Mesodermal cell (in vitro differentiated cells): Measurements from ENCODE around the gene LSM12.
A peak's percentile ranks its signal among the peaks of the same experiment; 100 is the strongest.
"Not testable (repeated sequence)": the region's sequence is repeated elsewhere in the genome, so short reads cannot be mapped to it uniquely, and the experiment has no call there.

Source experiments
- H3K27ac ChIP-seq: 2 replicates; pipeline ENCODE4 v1.7.0; 2013; ENCODE audit warnings: mild to moderate bottlenecking, low read depth, low read length, moderate library complexity; ENCODE audit not compliant: severe bottlenecking
- H3K36me3 ChIP-seq: 2 replicates; pipeline ENCODE4 v1.7.1; 2013; ENCODE audit warnings: mild to moderate bottlenecking, low read length, moderate library complexity; ENCODE audit not compliant: control insufficient read depth, insufficient read depth
- H3K4me1 ChIP-seq: one replicate; pipeline ENCODE4 v1.7.1; 2013; ENCODE audit warnings: mild to moderate bottlenecking, low read length; ENCODE audit not compliant: insufficient read depth, control insufficient read depth, poor library complexity, severe bottlenecking
- H3K4me3 ChIP-seq: 2 replicates; pipeline ENCODE4 v1.7.0; 2013; ENCODE audit warnings: low read length, control low read depth, mild to moderate bottlenecking; ENCODE audit not compliant: insufficient read depth, poor library complexity, severe bottlenecking; ENCODE audit errors: extremely low read depth
- H3K9me3 ChIP-seq: 2 replicates; pipeline ENCODE4 v1.7.1; 2013; ENCODE audit warnings: mild to moderate bottlenecking, low read length, moderate library complexity; ENCODE audit not compliant: control insufficient read depth
- WGBS, 2 experiments: methylation state at CpG; one replicate each; pipeline ENCODE4 v1.1.5; 2013; ENCODE audit warnings: missing lambda C conversion rate in 2 of 2; ENCODE audit not compliant: insufficient coverage in 2 of 2; 5-methylcytosine and 5-hydroxymethylcytosine counted together

LSM12 gene

GRCh38 chr17:44108440-44109311 is 42.2 kb upstream of the LSM12 start:
- Histone ChIP-seq H3K9me3 (no peaks in the 10 kb centered on the region), H3K4me3 (no peak overlapping the region), H3K4me1 (peaks cover 80% of the 10 kb centered on the region), H3K27ac (peak overlapping the region; percentile 88), H3K36me3 (peaks cover 20% of the 10 kb centered on the region)
- 45 to 64% methylated on average over 7 to 8 of the region's 16 CpGs for WGBS, 2 experiments

- 100% methylated on average over 2 of the region's 4 CpGs for WGBS, 2 experiments
- H3K27ac ChIP-seq, result no peak overlapping the region
- H3K4me1 ChIP-seq, result peaks cover 68% of the 10 kb centered on the region
- H3K4me3 ChIP-seq, result no peak overlapping the region
- H3K36me3 ChIP-seq, result peaks cover 25% of the 10 kb centered on the region
- H3K9me3 ChIP-seq, result no peaks in the 10 kb centered on the region
Observed at GRCh38 chr17:44106801-44107200, 40.3 kb upstream of the LSM12 start.

- Histone ChIP-seq H3K4me3 (no peak overlapping the region), H3K4me1 (peaks cover 67% of the 10 kb centered on the region), H3K27ac (no peak overlapping the region), H3K9me3 (no peaks in the 10 kb centered on the region), H3K36me3 (peaks cover 25% of the 10 kb centered on the region)
- WGBS, 2 experiments, result 10 to 34% methylated on average over 2 of the region's 3 CpGs
Observed at GRCh38 chr17:44105941-44106340, 39.5 kb upstream of the LSM12 start.

DNA sequence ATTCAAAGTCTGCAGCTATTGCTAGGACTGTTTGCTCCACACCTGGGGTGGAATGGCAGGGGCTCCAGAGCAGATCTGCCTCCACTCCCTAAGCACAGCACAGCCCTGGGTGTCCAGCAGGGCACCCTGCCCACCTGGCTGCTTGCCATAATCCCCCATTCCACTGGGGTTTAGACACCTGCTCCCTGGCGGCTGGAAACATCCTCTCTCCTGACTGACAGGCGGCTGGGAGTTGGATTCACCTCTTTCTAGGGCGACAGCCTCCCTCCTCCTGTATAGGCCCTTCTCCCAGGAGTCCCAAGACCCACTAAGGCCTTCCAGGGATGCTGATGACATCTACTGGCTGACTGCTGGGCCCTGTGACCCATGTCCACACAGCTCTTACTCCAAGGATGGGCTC is 39.0 kb upstream of the LSM12 start:
- Histone ChIP-seq H3K4me3 (no peak overlapping the region), H3K36me3 (peaks cover 23% of the 10 kb centered on the region), H3K4me1 (peaks cover 62% of the 10 kb centered on the region), H3K27ac (no peak overlapping the region), H3K9me3 (no peaks in the 10 kb centered on the region)
- 79 to 84% methylated on average over 3 of the region's 3 CpGs for WGBS, 2 experiments

- H3K4me3 ChIP-seq, result no peak overlapping the region
- H3K4me1 ChIP-seq, result peaks cover 41% of the 10 kb centered on the region
- H3K27ac ChIP-seq, result no peak overlapping the region
- WGBS, 2 experiments, result 87 to 92% methylated on average over 14 to 15 of the region's 16 CpGs
- no peaks in the 10 kb centered on the region for H3K9me3 ChIP-seq
- H3K36me3 ChIP-seq, result peaks cover 28% of the 10 kb centered on the region
Observed at GRCh38 chr17:44102849-44103622, 36.6 kb upstream of the LSM12 start.

GRCh38 chr17:44101858-44102257 is 35.4 kb upstream of the LSM12 start:
- H3K9me3 ChIP-seq, H3K4me3 ChIP-seq: not testable (repeated sequence)
- peak overlapping the region; percentile 8 for H3K27ac ChIP-seq
- peaks cover 28% of the 10 kb centered on the region for H3K36me3 ChIP-seq
- WGBS, 2 experiments, result 100% methylated on average over 1 of the region's 6 CpGs
- H3K4me1 ChIP-seq, result peaks cover 41% of the 10 kb centered on the region

- 85 to 86% methylated on average over 9 to 10 of the region's 13 CpGs for WGBS, 2 experiments
- Histone ChIP-seq H3K36me3 (peaks cover 26% of the 10 kb centered on the region), H3K9me3 (no peaks in the 10 kb centered on the region), H3K4me1 (peaks cover 45% of the 10 kb centered on the region), H3K27ac (peak overlapping the region; percentile 99), H3K4me3 (no peak overlapping the region)
Observed at GRCh38 chr17:44097110-44097958, 30.9 kb upstream of the LSM12 start.

DNA sequence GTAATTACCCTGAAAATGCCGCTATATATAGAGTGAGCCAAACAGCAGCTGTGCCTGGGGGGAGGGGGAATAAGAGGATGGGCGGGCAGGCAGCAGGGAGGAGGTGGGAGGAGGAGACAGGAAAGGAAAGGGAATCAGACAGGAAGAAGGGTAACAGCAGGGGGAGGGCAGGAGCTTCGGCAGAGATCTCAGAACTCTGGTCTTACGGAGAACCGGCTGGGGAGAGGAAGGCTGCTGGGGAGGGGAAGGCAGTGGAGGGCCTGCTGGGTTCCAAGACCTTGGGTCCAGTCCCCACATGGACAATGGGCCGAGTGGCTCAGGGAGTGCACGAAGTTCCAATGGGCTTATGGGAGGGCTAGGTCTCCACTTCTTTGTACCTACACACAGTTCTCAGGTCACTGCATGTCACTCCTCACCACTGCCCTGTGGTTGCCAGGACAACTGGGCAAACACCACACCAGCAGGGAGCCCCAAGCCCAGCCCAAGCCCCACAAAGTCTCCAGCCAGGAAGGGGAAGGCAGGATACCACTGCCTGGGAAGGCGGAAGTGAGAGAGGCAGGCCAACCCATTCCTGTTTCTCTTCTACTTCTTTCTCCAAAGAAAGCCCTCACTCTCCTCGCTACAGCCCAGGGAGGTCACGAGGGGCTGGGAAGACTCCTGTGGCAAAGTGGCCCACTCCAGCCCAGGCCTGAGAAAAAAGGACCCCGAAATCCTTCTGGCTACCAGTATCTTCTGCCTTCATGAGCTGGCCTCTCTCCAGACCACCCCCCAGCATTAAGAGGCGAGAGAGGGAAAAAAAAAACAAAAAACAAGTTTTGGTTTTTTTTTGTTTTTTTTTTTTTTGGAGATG is 29.4 kb upstream of the LSM12 start:
- Histone ChIP-seq H3K36me3 (peaks cover 41% of the 10 kb centered on the region), H3K4me3 (peak overlapping the region; percentile 17), H3K4me1 (peaks cover 35% of the 10 kb centered on the region), H3K27ac (peak overlapping the region; percentile 99), H3K9me3 (no peaks in the 10 kb centered on the region)
- 2 to 6% methylated on average over 6 to 8 of the region's 12 CpGs for WGBS, 2 experiments

GRCh38 chr17:44095388-44095646 is 28.8 kb upstream of the LSM12 start:
- no peak overlapping the region for H3K4me3 ChIP-seq
- peak overlapping the region; percentile 99 for H3K27ac ChIP-seq
- WGBS, 2 experiments, result no CpG with 5 or more reads among the region's 2 CpGs

More at GRCh38 chr17:44095388-44095646, 28.8 kb upstream of the LSM12 start:
- H3K9me3 ChIP-seq, result no peaks in the 10 kb centered on the region
- peaks cover 35% of the 10 kb centered on the region for H3K4me1 ChIP-seq
- peaks cover 42% of the 10 kb centered on the region for H3K36me3 ChIP-seq
